Measurements from ENCODE around the gene SP5.

The SP5 gene

DNA sequence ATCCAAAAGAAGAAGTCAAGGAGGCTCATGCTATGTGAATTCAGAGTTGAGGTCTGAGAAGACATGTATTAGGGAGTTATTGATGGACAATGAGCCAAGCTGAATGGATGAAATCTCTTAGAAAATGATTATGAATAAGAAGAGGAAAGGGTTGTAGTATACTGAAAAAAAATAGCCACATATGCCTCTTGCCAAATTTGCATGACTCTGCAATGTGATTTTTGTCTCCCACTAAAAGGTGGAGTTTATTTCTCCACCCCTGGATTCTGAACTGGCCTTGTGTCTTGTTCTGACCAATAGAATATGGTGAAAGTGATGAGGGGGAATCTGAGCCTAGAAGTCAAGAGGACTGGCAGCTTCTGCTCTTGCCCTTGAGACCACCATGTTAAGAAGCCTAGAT is 46.4 kb downstream of the SP5 start:
- H3K4me3 ChIP-seq (replicated peaks; ENCODE audit: low read depth, low read length): no peak overlapping the region
- no peaks in the 10 kb centered on the region for H3K36me3 ChIP-seq (ENCODE audit: control insufficient read depth, insufficient read depth, low read length)
- no peak for DNase-seq (ENCODE audit: extremely low read depth, insufficient read length)
- H3K27me3 ChIP-seq (replicated peaks; ENCODE audit: control insufficient read depth, insufficient read depth, low read length): no peaks in the 10 kb centered on the region
- TF ChIP-seq, protein P1, sequence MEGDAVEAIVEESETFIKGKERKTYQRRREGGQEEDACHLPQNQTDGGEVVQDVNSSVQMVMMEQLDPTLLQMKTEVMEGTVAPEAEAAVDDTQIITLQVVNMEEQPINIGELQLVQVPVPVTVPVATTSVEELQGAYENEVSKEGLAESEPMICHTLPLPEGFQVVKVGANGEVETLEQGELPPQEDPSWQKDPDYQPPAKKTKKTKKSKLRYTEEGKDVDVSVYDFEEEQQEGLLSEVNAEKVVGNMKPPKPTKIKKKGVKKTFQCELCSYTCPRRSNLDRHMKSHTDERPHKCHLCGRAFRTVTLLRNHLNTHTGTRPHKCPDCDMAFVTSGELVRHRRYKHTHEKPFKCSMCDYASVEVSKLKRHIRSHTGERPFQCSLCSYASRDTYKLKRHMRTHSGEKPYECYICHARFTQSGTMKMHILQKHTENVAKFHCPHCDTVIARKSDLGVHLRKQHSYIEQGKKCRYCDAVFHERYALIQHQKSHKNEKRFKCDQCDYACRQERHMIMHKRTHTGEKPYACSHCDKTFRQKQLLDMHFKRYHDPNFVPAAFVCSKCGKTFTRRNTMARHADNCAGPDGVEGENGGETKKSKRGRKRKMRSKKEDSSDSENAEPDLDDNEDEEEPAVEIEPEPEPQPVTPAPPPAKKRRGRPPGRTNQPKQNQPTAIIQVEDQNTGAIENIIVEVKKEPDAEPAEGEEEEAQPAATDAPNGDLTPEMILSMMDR (IDR thresholded peaks at IDR 0.05; ENCODE audit: insufficient read depth, low read length, poor library complexity, severe bottlenecking): no peak

DNA sequence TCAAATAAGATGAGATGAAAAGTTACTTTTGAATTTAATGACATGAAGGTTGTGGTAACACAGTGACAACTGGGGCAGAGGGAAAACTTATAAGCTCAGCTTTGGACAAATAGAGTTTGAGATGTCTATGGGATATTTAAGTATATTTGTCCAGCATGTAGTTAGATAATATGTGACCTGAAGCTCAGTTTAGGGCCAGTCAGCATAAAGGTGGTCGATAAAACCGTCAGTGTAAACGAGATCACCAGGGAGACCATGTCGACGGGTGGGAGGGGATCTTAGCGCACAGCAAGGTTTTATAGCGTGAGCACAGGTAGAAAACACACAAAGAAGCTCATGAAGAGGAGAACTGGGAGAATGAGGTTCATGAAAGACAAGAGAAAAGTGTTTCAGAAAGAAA is 47.6 kb downstream of the SP5 start:
- no peak for DNase-seq (ENCODE audit: extremely low read depth, insufficient read length)
- Histone ChIP-seq H3K4me3 (replicated peaks; ENCODE audit: low read depth, low read length) (no peak overlapping the region), H3K36me3 (ENCODE audit: control insufficient read depth, insufficient read depth, low read length) (no peaks in the 10 kb centered on the region), H3K27me3 (replicated peaks; ENCODE audit: control insufficient read depth, insufficient read depth, low read length) (no peaks in the 10 kb centered on the region)
- TF ChIP-seq, protein P1 (IDR thresholded peaks at IDR 0.05; ENCODE audit: insufficient read depth, low read length, poor library complexity, severe bottlenecking): no peak

DNA sequence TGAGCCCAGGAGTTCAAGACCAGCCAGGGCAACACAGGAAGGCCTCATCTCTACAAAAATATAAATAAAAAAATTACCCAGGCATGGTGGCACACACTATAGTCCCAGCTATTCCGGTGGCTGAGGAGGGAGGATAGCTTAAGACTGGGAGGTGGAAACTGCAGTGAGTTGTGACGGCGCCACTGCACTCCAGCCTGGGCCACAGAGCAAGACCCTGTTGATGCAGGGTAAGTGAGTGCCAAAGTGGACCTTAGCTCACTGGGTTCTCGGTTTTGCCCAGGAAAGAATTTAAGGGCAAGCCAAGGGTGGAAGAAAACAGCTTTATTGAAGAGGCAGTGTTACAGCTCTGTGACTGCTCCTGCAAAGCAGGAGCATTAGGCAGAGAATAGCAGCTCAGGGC is 48.1 kb downstream of the SP5 start:
- Histone ChIP-seq H3K4me3 (replicated peaks; ENCODE audit: low read depth, low read length) (no peak overlapping the region), H3K36me3 (ENCODE audit: control insufficient read depth, insufficient read depth, low read length) (no peaks in the 10 kb centered on the region)
- TF ChIP-seq, protein P1 (IDR thresholded peaks at IDR 0.05; ENCODE audit: insufficient read depth, low read length, poor library complexity, severe bottlenecking): no peak

DNA sequence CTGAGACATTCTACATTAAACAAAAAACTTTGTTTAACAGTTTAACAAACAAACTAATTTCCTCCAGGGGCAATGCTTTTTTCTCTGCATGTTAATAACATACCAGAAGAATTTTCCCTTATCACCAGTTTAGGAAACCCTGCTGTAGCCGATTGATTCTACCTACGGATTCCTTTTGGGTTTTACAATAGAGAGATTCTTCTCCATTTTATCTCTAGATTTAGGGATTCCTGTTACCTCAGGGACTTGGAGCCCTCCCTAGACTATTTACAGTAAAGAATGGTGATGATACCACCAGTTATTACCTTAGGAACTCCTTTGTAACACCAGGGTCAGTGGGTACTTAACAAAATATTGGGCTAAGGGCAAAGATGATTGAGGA is 49.7 kb downstream of the SP5 start:
- TF ChIP-seq, protein P1 (IDR thresholded peaks at IDR 0.05; ENCODE audit: insufficient read depth, low read length, poor library complexity, severe bottlenecking): no peak
- no peak for DNase-seq (ENCODE audit: extremely low read depth, insufficient read length)
- H3K4me3 ChIP-seq (replicated peaks; ENCODE audit: low read depth, low read length): no peak overlapping the region

More for the DNA sequence above, 48.1 kb downstream of the SP5 start:
- no peaks in the 10 kb centered on the region for H3K27me3 ChIP-seq (replicated peaks; ENCODE audit: control insufficient read depth, insufficient read depth, low read length)
- no peak for DNase-seq (ENCODE audit: extremely low read depth, insufficient read length)

DNA sequence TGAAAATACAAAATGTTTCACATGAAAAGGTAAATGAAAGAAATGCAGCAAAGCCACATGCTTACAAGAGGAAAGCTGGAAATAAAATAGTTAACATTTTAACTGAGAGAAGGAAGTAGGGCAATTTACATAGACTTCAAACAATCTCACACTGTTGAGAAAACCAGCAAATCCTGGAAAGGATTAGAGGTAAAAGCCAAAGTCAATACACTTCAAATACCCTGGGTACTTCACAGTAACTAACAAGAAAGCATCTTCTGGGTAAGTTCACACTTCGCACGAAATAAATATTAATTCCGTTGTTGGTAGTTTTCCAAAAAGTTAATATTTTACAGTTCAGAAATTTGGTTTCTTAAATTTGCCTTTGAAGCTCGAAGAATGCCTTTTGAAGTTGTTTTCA is 51.6 kb downstream of the SP5 start:
- no peak for DNase-seq (ENCODE audit: extremely low read depth, insufficient read length)
- no peaks in the 10 kb centered on the region for H3K36me3 ChIP-seq (ENCODE audit: control insufficient read depth, insufficient read depth, low read length)
- TF ChIP-seq, protein P1 (IDR thresholded peaks at IDR 0.05; ENCODE audit: insufficient read depth, low read length, poor library complexity, severe bottlenecking): no peak

More for the DNA sequence above, 49.7 kb downstream of the SP5 start:
- H3K27me3 ChIP-seq (replicated peaks; ENCODE audit: control insufficient read depth, insufficient read depth, low read length): no peaks in the 10 kb centered on the region
- no peaks in the 10 kb centered on the region for H3K36me3 ChIP-seq (ENCODE audit: control insufficient read depth, insufficient read depth, low read length)

More for the DNA sequence above, 51.6 kb downstream of the SP5 start:
- Histone ChIP-seq H3K27me3 (replicated peaks; ENCODE audit: control insufficient read depth, insufficient read depth, low read length) (peaks cover 4% of the 10 kb centered on the region), H3K4me3 (replicated peaks; ENCODE audit: low read depth, low read length) (no peak overlapping the region)
